Islet precursor cell (in vitro differentiated cells): ENCODE results near the gene PI4KB.

Experiments
- DNase-seq: peaks from one replicate; pipeline ENCODE4 v3.0.0-alpha.2; 2018

PI4KB gene

GRCh38 chr1:151311011-151311410 lies 16.2 kb downstream of the PI4KB start:
- DNase-seq: no peak

GRCh38 chr1:151309811-151310323 lies 17.3 kb downstream of the PI4KB start:
- peak; percentile 86 for DNase-seq

GRCh38 chr1:151294742-151295462 lies 32.3 kb downstream of the PI4KB start:
- no peak for DNase-seq

- no peak for DNase-seq
Measured at GRCh38 chr1:151293093-151293492, 34.1 kb downstream of the PI4KB start.

- DNase-seq: no peak
Measured at GRCh38 chr1:151292207-151293030, 34.8 kb downstream of the PI4KB start.

GRCh38 chr1:151290709-151291303 lies 36.4 kb downstream of the PI4KB start:
- no peak for DNase-seq

GRCh38 chr1:151289991-151290708 lies 37.1 kb downstream of the PI4KB start:
- DNase-seq: no peak

- DNase-seq: no peak
Measured at GRCh38 chr1:151289080-151289935, 37.9 kb downstream of the PI4KB start.

- DNase-seq: no peak
Measured at GRCh38 chr1:151288502-151288901, 38.7 kb downstream of the PI4KB start.

GRCh38 chr1:151287767-151288500 lies 39.3 kb downstream of the PI4KB start:
- DNase-seq: no peak

- DNase-seq: no peak
Measured at GRCh38 chr1:151287341-151287699, 39.9 kb downstream of the PI4KB start.

- DNase-seq: no peak
Measured at GRCh38 chr1:151286619-151287340, 40.4 kb downstream of the PI4KB start.

- DNase-seq: no peak
Measured at GRCh38 chr1:151284013-151284577, 43.1 kb downstream of the PI4KB start.

GRCh38 chr1:151282883-151283725 lies 44.1 kb downstream of the PI4KB start:
- peak; percentile 65 for DNase-seq

GRCh38 chr1:151281969-151282882 lies 45.0 kb downstream of the PI4KB start, which contains the start of gene ZNF687:
TSS of gene ZNF687 (plus strand) at chr1:151282299. CDS start at chr1:151286292, 3,993 bp downstream.
- peak; percentile 100 for DNase-seq

- peak; percentile 98 for DNase-seq
Measured at GRCh38 chr1:151281225-151281968, 45.8 kb downstream of the PI4KB start.

- DNase-seq: no peak
Measured at GRCh38 chr1:151277249-151277648, 50.0 kb downstream of the PI4KB start.
